ENCODE results near the gene POLR2L.

The POLR2L gene

GRCh38 chr11:813456-814096 lies 28.8 kb downstream of the POLR2L start:
- no peak for DNase-seq

- DNase-seq = no peak
These were observed 29.3 kb downstream of the POLR2L start for GRCh38 chr11:813072-813455.

GRCh38 chr11:812390-812789 lies 29.9 kb downstream of the POLR2L start:
- no peak for DNase-seq

GRCh38 chr11:811446-812245 lies 30.7 kb downstream of the POLR2L start:
- no peak for DNase-seq

GRCh38 chr11:810040-810567 lies 32.2 kb downstream of the POLR2L start:
- DNase-seq = no peak

DNA sequence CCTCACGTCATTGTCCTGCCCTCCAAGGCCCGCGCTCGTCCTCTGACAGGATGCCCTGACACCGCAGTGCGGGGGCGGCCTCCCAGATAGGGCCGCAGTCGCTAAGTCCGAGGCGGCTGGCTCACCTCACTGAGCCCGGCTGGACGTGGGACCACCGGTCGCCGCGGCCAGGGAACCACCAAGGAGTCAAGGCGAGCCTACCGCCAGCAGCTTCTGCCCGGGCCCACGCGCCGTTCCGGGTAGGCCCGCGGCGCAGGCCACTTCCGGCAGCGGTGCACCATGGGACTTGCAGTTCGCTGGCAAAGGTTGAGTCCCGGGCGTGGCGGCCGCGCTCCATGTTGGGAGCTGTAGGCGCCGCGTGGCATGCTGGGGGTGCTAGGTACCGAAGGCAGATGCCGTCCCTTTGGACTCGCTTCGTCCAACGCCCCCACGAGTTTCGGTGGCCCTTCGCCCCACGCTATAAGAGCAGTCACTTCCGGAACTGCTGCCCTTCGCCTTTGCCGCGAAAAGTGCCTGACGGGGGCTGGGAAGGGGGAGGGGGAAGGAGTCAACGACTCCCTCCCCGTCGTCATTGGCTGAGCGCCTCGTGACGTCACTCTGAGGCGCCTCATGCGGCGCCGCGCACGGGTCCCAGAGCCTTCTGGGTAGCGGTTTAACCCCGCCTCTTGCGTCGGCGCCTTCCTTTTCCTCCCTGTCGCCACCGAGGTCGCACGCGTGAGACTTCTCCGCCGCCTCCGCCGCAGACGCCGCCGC lies 32.9 kb downstream of the POLR2L start, which contains the start of gene RPLP2:
TSS of gene RPLP2 (plus strand) at position 681 of the 753 bp plus-strand sequence. CDS start 268 bp downstream, outside the sequence.
- peak; percentile 80 to 100 (median 97) for DNase-seq

- peak in 4 of 58 donors; percentile 78 to 82 (median 82) for DNase-seq
These were observed 33.7 kb downstream of the POLR2L start for GRCh38 chr11:808427-809286.

GRCh38 chr11:804599-804964 lies 37.7 kb downstream of the POLR2L start:
- DNase-seq = no peak

DNA sequence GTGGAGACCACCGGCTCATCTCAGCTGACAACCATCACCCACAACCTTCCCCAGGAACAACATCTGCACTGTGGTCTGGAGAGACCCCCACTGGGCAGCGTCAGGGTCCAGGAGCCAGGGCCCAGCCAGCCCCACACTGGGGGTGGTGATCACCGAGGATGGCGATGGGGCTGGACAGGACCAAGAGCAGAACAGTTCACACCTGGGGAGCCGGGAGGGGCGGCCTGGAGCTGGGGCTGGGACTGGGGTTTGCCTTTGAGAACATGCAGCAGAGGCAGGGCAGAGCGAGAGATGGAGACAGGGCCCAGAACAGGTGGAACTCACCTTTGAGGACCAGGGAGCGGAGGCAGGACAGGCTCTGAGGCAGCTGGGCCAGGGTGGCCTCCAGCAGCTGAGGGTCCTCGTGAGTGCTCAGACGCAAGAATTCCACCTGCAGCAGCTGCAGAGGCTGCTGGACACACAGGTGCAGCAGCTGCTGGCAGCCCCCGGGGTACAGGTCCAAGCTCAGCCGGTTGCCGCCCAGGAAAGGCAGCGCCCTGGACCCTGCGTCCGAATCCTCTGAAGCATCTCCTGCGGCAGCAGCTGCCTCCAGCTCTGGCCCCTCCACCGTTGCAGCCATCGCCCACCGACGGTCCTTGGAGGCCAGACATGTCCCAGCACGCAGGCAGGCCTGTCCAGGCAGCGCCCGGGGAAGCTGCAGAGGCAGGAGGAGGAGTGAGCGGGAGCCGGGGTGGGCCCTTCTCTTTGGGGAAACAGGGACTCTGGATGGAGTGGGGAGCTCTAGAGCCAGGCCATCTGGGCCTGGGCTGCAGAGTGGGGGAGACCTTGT lies 38.3 kb downstream of the POLR2L start:
- no peak for DNase-seq

DNA sequence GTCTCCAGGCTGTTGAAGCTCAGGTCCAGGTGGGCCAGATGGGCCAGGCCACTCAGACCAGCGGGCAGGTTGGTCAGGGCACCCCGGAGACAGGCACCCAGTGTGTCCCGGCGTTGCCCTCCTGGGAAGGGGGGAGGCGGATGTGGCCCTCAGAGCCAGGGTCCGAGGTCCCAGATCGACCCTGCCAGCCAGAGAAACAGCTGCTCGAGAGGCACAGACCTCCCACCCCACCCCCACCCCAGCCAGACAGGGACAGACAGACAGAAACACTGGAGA lies 38.9 kb downstream of the POLR2L start:
- no peak for DNase-seq

DNA sequence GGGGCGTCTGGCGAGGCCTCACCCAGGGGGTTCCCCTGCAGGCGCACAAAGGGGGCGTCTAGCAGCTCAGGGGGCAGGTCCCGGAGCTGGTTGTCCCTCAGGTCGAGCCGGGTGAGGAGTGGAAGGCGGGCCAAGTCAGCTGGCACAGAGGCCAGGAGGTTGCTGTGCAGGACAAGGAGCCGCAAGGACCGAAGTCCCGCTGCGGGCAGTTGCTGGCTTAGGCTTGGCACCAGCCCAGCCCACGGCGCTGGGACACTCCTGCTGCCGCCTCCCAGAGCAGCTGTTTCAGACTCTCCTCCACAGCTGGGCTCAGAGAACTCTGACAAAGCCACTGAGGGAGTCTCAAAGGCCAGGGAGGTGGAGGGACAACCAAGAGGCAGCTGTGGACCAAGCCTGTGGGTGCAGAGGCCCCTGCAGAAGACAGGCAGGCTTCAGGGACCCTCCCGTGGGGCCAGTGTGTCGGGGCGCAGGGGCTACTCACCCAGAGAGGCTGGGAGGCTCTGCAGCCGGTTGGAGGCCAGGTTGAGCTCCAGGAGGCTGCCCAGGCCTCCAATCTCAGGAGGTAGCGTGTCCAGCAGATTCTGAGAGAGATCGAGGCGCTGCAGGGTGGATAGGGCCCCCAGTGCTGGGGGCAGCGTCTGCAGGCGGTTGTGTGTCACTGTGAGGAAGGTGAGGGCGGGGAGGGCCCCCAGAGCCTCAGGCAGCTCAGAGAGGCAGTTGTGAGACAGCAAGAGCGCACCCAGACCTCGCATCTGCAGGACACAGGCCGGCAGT lies 39.4 kb downstream of the POLR2L start:
- no peak for DNase-seq

DNA sequence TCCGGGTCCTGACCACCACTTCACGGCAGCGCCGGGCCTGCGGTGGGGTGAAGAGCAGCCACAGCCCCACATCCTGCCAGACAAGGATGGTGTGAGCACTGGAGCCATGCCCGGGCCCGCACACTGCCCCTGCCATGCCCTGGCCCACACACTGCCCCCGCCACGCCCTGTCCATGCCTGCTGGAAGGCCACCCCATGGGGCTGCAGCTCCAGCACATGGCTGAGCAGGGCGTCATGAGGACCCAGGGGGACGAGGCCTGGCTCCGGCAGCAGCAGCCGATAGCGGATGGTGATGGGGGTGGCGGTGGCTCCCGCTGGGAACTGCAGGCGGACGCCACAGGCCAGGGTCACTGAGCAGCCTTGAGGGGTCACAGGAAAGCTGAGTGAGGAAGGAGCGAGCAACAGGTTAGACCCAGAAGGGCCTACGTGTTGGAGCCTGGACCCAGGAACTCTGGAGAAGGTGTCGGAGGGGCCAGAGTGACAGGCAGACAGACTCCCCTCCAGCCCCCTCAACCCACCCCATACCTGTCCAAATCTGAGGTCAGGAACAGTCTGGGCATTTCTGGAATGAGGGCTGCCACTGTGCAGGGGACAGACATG lies 40.2 kb downstream of the POLR2L start:
- DNase-seq = no peak

GRCh38 chr11:801097-801780 lies 41.1 kb downstream of the POLR2L start:
- no peak for DNase-seq

GRCh38 chr11:800473-800872 lies 41.9 kb downstream of the POLR2L start:
- DNase-seq = no peak

- DNase-seq = no peak
These were observed 42.5 kb downstream of the POLR2L start for GRCh38 chr11:799641-800316.

DNA sequence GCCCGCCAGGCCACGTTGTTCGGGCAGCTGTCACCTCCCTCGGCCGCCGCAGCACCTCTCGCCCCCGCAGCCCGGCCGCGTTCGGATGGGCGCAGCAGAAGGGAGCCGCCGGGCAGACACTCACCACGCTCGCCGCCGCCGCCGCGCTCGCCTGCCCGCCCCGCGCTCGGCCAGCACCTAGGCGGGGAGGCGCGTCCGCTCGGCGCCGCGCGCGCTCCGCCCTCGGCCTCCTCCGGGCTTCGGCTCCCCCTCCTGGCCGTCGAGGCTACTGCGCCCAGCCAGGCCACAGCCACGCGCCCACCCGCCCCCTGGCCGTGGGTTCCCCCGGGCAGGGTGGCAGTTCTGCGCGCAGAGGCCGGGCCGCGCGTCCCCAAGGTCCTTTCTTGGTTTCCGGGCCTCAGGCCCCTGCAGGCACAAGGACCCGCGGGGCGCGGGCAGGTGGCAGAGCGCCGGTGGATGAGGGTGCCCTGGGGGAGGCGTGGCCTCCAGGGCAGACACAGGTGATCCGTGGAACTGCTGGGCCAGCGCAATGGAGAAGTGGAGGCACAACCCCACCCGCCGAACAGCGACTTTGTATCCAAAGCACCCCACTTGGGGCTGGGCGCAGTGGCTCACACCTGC lies 44.1 kb downstream of the POLR2L start, which contains the start of gene SLC25A22:
TSS of gene SLC25A22 (minus strand) at position 189 of the 621 bp plus-strand sequence. CDS start 3,275 bp downstream, outside the sequence.
- DNase-seq = peak in 52 of 58 donors; percentile 36 to 85 (median 72)

Data from anterior cingulate cortex (tissue), 58 donors.